Stimulated activated CD8-positive, alpha-beta memory T cell treated with anti-CD3 and anti-CD28 coated beads, Interleukin-12 subunit alpha, Interleukin-12 subunit beta, amount 100 ng/mL, for 4 hours (primary cell): ENCODE measurements around the gene ANKDD1B.

Source experiments
- DNase-seq: peaks from one replicate; pipeline ENCODE4 v3.0.0-alpha.2; 2020; ENCODE audit warnings: low read depth

The ANKDD1B gene

GRCh38 chr5:75707911-75708509 lies 96.8 kb downstream of the ANKDD1B start:
- DNase-seq, result no peak

- no peak for DNase-seq
Measured at GRCh38 chr5:75710637-75711036, 99.4 kb downstream of the ANKDD1B start.

DNA sequence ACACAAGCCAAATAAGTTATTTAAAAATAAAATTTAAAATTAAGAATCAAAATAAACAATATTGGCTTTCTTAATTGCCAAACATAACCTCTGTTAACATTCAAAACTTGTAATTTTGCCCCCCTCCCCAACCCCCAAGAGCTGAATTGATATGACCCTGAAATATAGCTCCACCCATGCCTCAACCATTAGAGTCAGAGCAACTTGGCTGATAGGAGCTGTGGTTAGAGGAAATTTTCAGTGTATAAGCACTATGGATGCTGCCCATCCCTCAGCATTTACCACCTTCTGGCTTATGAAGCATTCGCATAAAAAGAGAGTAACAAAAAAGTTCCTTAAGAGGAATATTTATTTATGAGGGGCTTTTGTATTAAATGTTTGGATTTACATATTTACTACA lies 99.9 kb downstream of the ANKDD1B start:
- no peak for DNase-seq

DNA sequence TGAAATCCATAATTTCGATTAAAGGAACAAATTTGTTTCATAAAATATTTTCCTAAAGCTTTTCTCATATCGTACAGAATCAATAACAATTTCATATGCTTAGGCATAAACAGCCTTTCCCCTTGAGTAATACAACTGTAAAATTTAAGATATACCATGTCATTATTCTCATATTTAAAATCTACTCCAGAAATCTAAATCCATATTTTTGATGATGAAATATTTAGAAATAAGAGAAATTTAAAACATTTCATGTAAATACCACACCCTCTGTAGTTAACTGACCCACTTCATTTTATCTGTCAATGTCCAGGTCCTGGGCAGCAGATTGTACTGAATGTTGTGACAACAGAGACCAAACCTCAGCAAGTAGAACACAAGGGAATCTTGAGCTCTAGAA lies 100.8 kb downstream of the ANKDD1B start:
- no peak for DNase-seq

GRCh38 chr5:75716715-75717081 lies 105.4 kb downstream of the ANKDD1B start:
- no peak for DNase-seq

GRCh38 chr5:75717082-75717922 lies 106.0 kb downstream of the ANKDD1B start, which contains the start of gene POC5:
POC5 (minus strand) TSS chr5:75717437; CDS start chr5:75712937, 4,500 bp downstream.
- peak; percentile 93 for DNase-seq

- no peak for DNase-seq
Measured at GRCh38 chr5:75720882-75721281, 109.6 kb downstream of the ANKDD1B start.
